HepG2 (cell line): ENCODE measurements around the gene CPVL. TPM values are rescaled to one million over a fixed set of nuclear protein-coding genes. Genes with fewer than 3 reads are reported as not detected.

Experiments used
- CEBPG ChIP-seq: IDR thresholded peaks from 2 replicates; pipeline ENCODE4 v1.6.1; 2016
- IKZF4 ChIP-seq: sonication (generic); formaldehyde crosslinking; IDR thresholded peaks from 2 replicates; pipeline ENCODE4 v1.5.1; 2020; ENCODE audit warnings: borderline replicate concordance, mild to moderate bottlenecking, low read depth, missing genetic modification reagents; ENCODE audit errors: not compliant biosample characterization
- LCORL ChIP-seq, 2 experiments: fragments of 450-650 bp in 1 of 2; sonication (generic) in 1 of 2; formaldehyde crosslinking in 1 of 2; IDR thresholded peaks; 2 replicates each; pipeline versions ENCODE4 v1.5.0 to v1.6.1; 2017 to 2020; ENCODE audit warnings: antibody characterized with exemption in 1 of 2, missing genetic modification reagents in 1 of 2
- MIER2 ChIP-seq: IDR thresholded peaks from 2 replicates; pipeline ENCODE4 v1.6.1; 2016; ENCODE audit warnings: missing biosample characterization, missing genetic modification reagents
- MTF1 ChIP-seq: sonication (generic); formaldehyde crosslinking; IDR thresholded peaks from 2 replicates; pipeline ENCODE4 v1.5.0; 2020; ENCODE audit warnings: missing genetic modification reagents
- POGZ ChIP-seq: sonication (generic); formaldehyde crosslinking; IDR thresholded peaks from 2 replicates; pipeline ENCODE4 v1.4.0; 2020; ENCODE audit warnings: mild to moderate bottlenecking, missing genetic modification reagents
- YEATS2 ChIP-seq: sonication (generic); formaldehyde crosslinking; IDR thresholded peaks from 2 replicates; pipeline ENCODE4 v1.4.0; 2020; ENCODE audit warnings: missing genetic modification reagents, borderline replicate concordance
- ZMAT3 ChIP-seq: sonication (generic); formaldehyde crosslinking; conservative IDR thresholded peaks from 2 replicates; pipeline ENCODE4 v1.7.0; 2021; ENCODE audit warnings: missing genetic modification reagents
- ZNF180 ChIP-seq: sonication (generic); formaldehyde crosslinking; IDR thresholded peaks from 2 replicates; pipeline ENCODE4 v1.4.0; 2020; ENCODE audit warnings: low read depth, missing genetic modification reagents, borderline replicate concordance
- ZNF274 ChIP-seq: sonication (generic); formaldehyde crosslinking; IDR thresholded peaks from 2 replicates; pipeline ENCODE4 v1.5.1; 2020; ENCODE audit warnings: mild to moderate bottlenecking, missing genetic modification reagents
- ZNF30 ChIP-seq: sonication (generic); formaldehyde crosslinking; IDR thresholded peaks from 2 replicates; pipeline ENCODE4 v1.5.0; 2020; ENCODE audit warnings: mild to moderate bottlenecking, missing genetic modification reagents
- ZNF616 ChIP-seq: sonication (generic); formaldehyde crosslinking; IDR thresholded peaks from 2 replicates; pipeline ENCODE4 v1.5.0; 2020; ENCODE audit warnings: low read depth, mild to moderate bottlenecking, missing genetic modification reagents
- ZNF7 ChIP-seq: IDR thresholded peaks from 2 replicates; pipeline ENCODE4 v1.6.1; 2016; ENCODE audit warnings: missing biosample characterization, missing genetic modification reagents
- ZNF724P ChIP-seq: sonication (generic); formaldehyde crosslinking; IDR thresholded peaks from 2 replicates; pipeline ENCODE4 v1.8.0; 2022; ENCODE audit warnings: missing genetic modification reagents, borderline replicate concordance
- ZNF737 ChIP-seq: sonication (generic); formaldehyde crosslinking; IDR thresholded peaks from 2 replicates; pipeline ENCODE4 v1.5.0; 2020; ENCODE audit warnings: missing genetic modification reagents, mild to moderate bottlenecking, borderline replicate concordance
- ZNF766 ChIP-seq: sonication (generic); formaldehyde crosslinking; IDR thresholded peaks from 2 replicates; pipeline ENCODE4 v1.5.0; 2020; ENCODE audit warnings: missing genetic modification reagents, borderline replicate concordance
- polyA plus RNA-seq, 8 experiments: library from polyadenylated mRNA; depleted of rRNA in 3 of 8; stranded (reverse) in 7 of 8; unstranded in 1 of 8; fragments of >200 nt; fragmentation: Illumina TruSeq in 4 of 8; extraction: Trizol in 4 of 8; gene quantifications; 2 replicates each; pipeline versions ENCODE4 v1.2.1 to v1.2.3, GENCODE V29; 2011 to 2016; ENCODE audit warnings: low read depth in 4 of 8, missing spikeins in 1 of 8, mixed read lengths in 1 of 8; ENCODE audit not compliant: insufficient read depth in 1 of 8
- total RNA-seq, 5 experiments: library from RNA; depleted of rRNA; stranded (reverse); fragments of >200 nt; fragmentation: Illumina TruSeq; extraction: Trizol; gene quantifications; 2 replicates each; pipeline ENCODE4 v1.2.3, GENCODE V29; 2016; ENCODE audit warnings: low read depth in 1 of 5
- TF ChIP-seq, protein P1 (sequence below): sonication (generic); formaldehyde crosslinking; IDR thresholded peaks from 2 replicates; pipeline ENCODE4 v1.5.0; 2020; ENCODE audit warnings: missing genetic modification reagents
- TF ChIP-seq, protein P2 (sequence below): sonication (generic); formaldehyde crosslinking; IDR thresholded peaks from 2 replicates; pipeline ENCODE4 v1.8.0; 2022; ENCODE audit warnings: missing genetic modification reagents, low read depth, mild to moderate bottlenecking, borderline replicate concordance
- TF ChIP-seq, protein P3 (sequence below): sonication (generic); formaldehyde crosslinking; IDR thresholded peaks from 2 replicates; pipeline ENCODE4 v1.4.0; 2020; ENCODE audit warnings: missing genetic modification reagents
- TF ChIP-seq, protein P4 (sequence below): sonication (generic); formaldehyde crosslinking; IDR thresholded peaks from 2 replicates; pipeline ENCODE4 v1.8.0; 2022; ENCODE audit warnings: missing genetic modification reagents, mild to moderate bottlenecking, borderline replicate concordance
- TF ChIP-seq, protein P5 (sequence below): sonication (generic); formaldehyde crosslinking; IDR thresholded peaks from 2 replicates; pipeline ENCODE4 v1.5.0; 2020; ENCODE audit warnings: mild to moderate bottlenecking, missing genetic modification reagents

CPVL gene
- total and polyA plus RNA-seq, 2 of the 13 experiments (the other 11 are each of a cell fraction or from before 2014, with no cell fraction given), result 59.2 to 294 TPM

DNA sequence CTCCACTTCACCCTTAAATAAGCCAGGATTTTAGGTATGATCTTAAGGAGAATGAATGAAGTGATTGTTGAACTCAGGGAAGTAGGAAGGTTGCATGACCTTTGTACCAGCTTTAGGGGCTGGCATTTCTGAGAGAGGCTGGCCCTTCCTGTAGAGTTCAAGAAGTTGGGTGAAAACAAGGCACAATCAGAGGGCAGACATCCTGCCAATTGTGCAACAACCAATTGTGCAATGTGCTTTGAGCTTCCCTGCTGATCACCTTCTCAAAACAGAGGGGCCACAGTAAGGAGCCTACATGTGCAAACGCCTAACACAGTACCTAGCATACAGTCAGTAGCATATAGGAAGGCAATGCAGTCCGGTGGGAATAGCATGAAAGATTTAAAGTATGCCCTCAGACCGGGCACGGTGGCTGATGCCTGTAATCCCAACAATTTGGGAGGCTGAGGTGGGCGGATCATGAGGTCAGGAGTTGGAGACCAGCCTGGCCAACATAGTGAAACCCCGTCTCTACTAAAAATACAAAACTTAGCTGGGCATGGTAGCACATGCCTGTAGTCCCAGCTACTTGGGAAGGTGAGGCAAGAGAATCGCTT lies 5.4 kb downstream of the CPVL start (continued):
- TF ChIP-seq ZNF737 (CRISPR knock-in tag) (no peak), POGZ (peak; percentile 97), MIER2 (peak; percentile 87), LCORL (IDR thresholded peaks at IDR 0.05) (no peak), LCORL (CRISPR knock-in tag; IDR thresholded peaks at IDR 0.05) (no peak; the same call in 1 of the 2 replicates), ZNF7 (CRISPR knock-in tag) (no peak; the same call in 1 of the 2 replicates), ZNF180 (CRISPR knock-in tag) (no peak), MTF1 (CRISPR knock-in tag) (no peak), ZMAT3 (CRISPR knock-in tag) (peak; percentile 86; the same call in 1 of the 2 replicates), ZNF724P (CRISPR knock-in tag) (no peak), ZNF766 (no peak), IKZF4 (CRISPR knock-in tag) (peak; percentile 33), ZNF274 (no peak), CEBPG (CRISPR knock-in tag) (peak; percentile 100), YEATS2 (peak; percentile 63; the same call in 1 of the 2 replicates), ZNF616 (no peak), ZNF30 (CRISPR knock-in tag) (no peak)
- TF ChIP-seq, protein P1, sequence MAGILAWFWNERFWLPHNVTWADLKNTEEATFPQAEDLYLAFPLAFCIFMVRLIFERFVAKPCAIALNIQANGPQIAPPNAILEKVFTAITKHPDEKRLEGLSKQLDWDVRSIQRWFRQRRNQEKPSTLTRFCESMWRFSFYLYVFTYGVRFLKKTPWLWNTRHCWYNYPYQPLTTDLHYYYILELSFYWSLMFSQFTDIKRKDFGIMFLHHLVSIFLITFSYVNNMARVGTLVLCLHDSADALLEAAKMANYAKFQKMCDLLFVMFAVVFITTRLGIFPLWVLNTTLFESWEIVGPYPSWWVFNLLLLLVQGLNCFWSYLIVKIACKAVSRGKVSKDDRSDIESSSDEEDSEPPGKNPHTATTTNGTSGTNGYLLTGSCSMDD (CRISPR knock-in tag), result no peak
- TF ChIP-seq, protein P2, sequence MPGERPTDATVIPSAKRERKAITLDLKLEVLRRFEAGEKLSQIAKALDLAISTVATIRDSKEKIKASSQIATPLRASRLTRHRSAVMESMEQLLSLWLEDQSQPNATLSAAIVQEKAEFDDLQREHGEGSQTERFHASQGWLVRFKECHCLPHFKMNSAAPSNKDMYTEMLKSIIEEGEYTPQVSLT (CRISPR knock-in tag), result no peak
- TF ChIP-seq, protein P3, sequence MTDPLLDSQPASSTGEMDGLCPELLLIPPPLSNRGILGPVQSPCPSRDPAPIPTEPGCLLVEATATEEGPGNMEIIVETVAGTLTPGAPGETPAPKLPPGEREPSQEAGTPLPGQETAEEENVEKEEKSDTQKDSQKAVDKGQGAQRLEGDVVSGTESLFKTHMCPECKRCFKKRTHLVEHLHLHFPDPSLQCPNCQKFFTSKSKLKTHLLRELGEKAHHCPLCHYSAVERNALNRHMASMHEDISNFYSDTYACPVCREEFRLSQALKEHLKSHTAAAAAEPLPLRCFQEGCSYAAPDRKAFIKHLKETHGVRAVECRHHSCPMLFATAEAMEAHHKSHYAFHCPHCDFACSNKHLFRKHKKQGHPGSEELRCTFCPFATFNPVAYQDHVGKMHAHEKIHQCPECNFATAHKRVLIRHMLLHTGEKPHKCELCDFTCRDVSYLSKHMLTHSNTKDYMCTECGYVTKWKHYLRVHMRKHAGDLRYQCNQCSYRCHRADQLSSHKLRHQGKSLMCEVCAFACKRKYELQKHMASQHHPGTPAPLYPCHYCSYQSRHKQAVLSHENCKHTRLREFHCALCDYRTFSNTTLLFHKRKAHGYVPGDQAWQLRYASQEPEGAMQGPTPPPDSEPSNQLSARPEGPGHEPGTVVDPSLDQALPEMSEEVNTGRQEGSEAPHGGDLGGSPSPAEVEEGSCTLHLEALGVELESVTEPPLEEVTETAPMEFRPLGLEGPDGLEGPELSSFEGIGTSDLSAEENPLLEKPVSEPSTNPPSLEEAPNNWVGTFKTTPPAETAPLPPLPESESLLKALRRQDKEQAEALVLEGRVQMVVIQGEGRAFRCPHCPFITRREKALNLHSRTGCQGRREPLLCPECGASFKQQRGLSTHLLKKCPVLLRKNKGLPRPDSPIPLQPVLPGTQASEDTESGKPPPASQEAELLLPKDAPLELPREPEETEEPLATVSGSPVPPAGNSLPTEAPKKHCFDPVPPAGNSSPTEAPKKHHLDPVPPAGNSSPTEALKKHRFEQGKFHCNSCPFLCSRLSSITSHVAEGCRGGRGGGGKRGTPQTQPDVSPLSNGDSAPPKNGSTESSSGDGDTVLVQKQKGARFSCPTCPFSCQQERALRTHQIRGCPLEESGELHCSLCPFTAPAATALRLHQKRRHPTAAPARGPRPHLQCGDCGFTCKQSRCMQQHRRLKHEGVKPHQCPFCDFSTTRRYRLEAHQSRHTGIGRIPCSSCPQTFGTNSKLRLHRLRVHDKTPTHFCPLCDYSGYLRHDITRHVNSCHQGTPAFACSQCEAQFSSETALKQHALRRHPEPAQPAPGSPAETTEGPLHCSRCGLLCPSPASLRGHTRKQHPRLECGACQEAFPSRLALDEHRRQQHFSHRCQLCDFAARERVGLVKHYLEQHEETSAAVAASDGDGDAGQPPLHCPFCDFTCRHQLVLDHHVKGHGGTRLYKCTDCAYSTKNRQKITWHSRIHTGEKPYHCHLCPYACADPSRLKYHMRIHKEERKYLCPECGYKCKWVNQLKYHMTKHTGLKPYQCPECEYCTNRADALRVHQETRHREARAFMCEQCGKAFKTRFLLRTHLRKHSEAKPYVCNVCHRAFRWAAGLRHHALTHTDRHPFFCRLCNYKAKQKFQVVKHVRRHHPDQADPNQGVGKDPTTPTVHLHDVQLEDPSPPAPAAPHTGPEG (CRISPR knock-in tag), result no peak
- TF ChIP-seq, protein P4, sequence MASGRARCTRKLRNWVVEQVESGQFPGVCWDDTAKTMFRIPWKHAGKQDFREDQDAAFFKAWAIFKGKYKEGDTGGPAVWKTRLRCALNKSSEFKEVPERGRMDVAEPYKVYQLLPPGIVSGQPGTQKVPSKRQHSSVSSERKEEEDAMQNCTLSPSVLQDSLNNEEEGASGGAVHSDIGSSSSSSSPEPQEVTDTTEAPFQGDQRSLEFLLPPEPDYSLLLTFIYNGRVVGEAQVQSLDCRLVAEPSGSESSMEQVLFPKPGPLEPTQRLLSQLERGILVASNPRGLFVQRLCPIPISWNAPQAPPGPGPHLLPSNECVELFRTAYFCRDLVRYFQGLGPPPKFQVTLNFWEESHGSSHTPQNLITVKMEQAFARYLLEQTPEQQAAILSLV (CRISPR knock-in tag), result 0 out of 2 replicates have a peak, but pooled peaks have one; percentile 33
- TF ChIP-seq, protein P5, sequence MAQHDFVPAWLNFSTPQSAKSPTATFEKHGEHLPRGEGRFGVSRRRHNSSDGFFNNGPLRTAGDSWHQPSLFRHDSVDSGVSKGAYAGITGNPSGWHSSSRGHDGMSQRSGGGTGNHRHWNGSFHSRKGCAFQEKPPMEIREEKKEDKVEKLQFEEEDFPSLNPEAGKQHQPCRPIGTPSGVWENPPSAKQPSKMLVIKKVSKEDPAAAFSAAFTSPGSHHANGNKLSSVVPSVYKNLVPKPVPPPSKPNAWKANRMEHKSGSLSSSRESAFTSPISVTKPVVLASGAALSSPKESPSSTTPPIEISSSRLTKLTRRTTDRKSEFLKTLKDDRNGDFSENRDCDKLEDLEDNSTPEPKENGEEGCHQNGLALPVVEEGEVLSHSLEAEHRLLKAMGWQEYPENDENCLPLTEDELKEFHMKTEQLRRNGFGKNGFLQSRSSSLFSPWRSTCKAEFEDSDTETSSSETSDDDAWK (CRISPR knock-in tag), result no peak
